Astrocyte (in vitro differentiated cells and primary cell): ENCODE results near the gene THAP3.

Source experiments
- EZH2 ChIP-seq: IDR thresholded peaks from 2 replicates; pipeline ENCODE4 v1.6.1; 2012; ENCODE audit warnings: mild to moderate bottlenecking, low read length, inconsistent platforms; ENCODE audit not compliant: insufficient read depth
- TF ChIP-seq, protein P1 (sequence below): IDR thresholded peaks from 2 replicates; pipeline ENCODE4 v1.5.1; 2011; ENCODE audit warnings: low read depth, mild to moderate bottlenecking, inconsistent platforms, low read length, moderate library complexity; ENCODE audit not compliant: insufficient read depth

DNA sequence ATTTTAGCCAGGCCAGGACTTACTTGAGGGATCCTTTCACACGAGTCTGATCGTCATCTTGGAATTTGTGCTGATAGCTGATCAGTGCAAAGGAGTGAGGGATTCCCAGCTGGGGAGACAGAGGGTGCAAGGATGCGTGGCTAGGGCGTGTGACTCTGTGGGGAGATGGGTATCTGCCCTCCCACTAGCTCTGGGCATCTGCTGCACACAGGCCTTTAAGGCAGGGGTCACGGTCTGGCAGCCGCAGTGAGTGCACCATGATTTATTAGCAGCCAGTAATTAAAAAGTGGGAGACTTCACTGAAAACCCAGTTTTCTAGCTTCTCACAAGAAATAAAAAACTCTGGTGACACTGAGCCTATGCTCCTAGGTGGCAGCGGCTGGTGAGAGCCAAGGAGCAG lies 20.4 kb downstream of the THAP3 start:
- TF ChIP-seq, protein P1, sequence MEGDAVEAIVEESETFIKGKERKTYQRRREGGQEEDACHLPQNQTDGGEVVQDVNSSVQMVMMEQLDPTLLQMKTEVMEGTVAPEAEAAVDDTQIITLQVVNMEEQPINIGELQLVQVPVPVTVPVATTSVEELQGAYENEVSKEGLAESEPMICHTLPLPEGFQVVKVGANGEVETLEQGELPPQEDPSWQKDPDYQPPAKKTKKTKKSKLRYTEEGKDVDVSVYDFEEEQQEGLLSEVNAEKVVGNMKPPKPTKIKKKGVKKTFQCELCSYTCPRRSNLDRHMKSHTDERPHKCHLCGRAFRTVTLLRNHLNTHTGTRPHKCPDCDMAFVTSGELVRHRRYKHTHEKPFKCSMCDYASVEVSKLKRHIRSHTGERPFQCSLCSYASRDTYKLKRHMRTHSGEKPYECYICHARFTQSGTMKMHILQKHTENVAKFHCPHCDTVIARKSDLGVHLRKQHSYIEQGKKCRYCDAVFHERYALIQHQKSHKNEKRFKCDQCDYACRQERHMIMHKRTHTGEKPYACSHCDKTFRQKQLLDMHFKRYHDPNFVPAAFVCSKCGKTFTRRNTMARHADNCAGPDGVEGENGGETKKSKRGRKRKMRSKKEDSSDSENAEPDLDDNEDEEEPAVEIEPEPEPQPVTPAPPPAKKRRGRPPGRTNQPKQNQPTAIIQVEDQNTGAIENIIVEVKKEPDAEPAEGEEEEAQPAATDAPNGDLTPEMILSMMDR, result no peak
- no peak for TF ChIP-seq EZH2
